Neural progenitor cell (in vitro differentiated cells): Measurements from ENCODE around the gene GABPB2.

Source experiments
- EZH2 ChIP-seq: fragments of 200-600 bp; sonication (generic); IDR thresholded peaks from 2 replicates; pipeline ENCODE4 v1.6.1; 2017; ENCODE audit warnings: antibody characterized with exemption, mild to moderate bottlenecking, moderate library complexity
- EZH2phosphoT487 ChIP-seq: fragments of 200-600 bp; sonication (generic); IDR thresholded peaks from 2 replicates; pipeline ENCODE4 v1.6.1; 2017; ENCODE audit warnings: antibody characterized with exemption
- TF ChIP-seq, protein P1 (sequence below): fragments of 200-600 bp; sonication (generic); IDR thresholded peaks from 2 replicates; pipeline ENCODE4 v1.5.1; 2017; ENCODE audit warnings: antibody characterized with exemption, mild to moderate bottlenecking

- TF ChIP-seq, protein P1, sequence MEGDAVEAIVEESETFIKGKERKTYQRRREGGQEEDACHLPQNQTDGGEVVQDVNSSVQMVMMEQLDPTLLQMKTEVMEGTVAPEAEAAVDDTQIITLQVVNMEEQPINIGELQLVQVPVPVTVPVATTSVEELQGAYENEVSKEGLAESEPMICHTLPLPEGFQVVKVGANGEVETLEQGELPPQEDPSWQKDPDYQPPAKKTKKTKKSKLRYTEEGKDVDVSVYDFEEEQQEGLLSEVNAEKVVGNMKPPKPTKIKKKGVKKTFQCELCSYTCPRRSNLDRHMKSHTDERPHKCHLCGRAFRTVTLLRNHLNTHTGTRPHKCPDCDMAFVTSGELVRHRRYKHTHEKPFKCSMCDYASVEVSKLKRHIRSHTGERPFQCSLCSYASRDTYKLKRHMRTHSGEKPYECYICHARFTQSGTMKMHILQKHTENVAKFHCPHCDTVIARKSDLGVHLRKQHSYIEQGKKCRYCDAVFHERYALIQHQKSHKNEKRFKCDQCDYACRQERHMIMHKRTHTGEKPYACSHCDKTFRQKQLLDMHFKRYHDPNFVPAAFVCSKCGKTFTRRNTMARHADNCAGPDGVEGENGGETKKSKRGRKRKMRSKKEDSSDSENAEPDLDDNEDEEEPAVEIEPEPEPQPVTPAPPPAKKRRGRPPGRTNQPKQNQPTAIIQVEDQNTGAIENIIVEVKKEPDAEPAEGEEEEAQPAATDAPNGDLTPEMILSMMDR: no peak
- no peak for TF ChIP-seq EZH2phosphoT487
- TF ChIP-seq EZH2: no peak
These were observed 72.5 kb downstream of the GABPB2 start for GRCh38 chr1:151143057-151143435.
